ENCODE measurements around the gene TEX2. TPM values are rescaled to one million over a fixed set of nuclear protein-coding genes. Genes with fewer than 3 reads are reported as not detected.

TEX2 gene
- total RNA-seq, 2 experiments from 2014 or later, result 14.0 to 14.5 TPM

GRCh38 chr17:64131606-64132270 lies 131.3 kb downstream of the TEX2 start:
- Mint-ChIP-seq H3K9me3 (no peaks in the 10 kb centered on the region), H3K36me3 (ENCODE audit: low read depth) (peaks cover 10% of the 10 kb centered on the region), H3K4me1 (ENCODE audit: low read depth) (peaks cover 34% of the 10 kb centered on the region), H3K27ac (peak overlapping the region; percentile 97), H3K4me3 (peak overlapping the region; percentile 74), H3K27me3 (no peaks in the 10 kb centered on the region)
- no peak for DNase-seq
- intact Hi-C loops (cut with micrococcal nuclease), result loop anchor here (5.0 kb wide), 2 partner anchors 69 to 214 kb away; partner anchors contain the start of gene GH1
- CTCF ChIA-PET, result interaction anchor here (0.7 to 12.9 kb wide), 21 partner anchors 10 to 228 kb away, joined by 3 to 419 read pairs (median 9); partner anchors contain the start of genes CSHL1 and GH1
- TF ChIP-seq CTCF (IDR thresholded peaks at IDR 0.05), result no peak
- no peak for ATAC-seq
- POLR2A ChIA-PET, result interaction anchor here (0.9 to 6.8 kb wide), 5 partner anchors 12 to 112 kb away, joined by 3 to 83 read pairs (median 10); partner anchors contain the start of gene ICAM2

- ATAC-seq (peak; percentile 43), DNase-seq (peak; percentile 83)
- Mint-ChIP-seq H3K4me1 (ENCODE audit: low read depth) (peaks cover 40% of the 10 kb centered on the region), H3K27me3 (no peaks in the 10 kb centered on the region), H3K27ac (peak overlapping the region; percentile 97), H3K9me3 (no peaks in the 10 kb centered on the region), H3K4me3 (peak overlapping the region; percentile 74), H3K36me3 (ENCODE audit: low read depth) (peaks cover 10% of the 10 kb centered on the region)
- ChIA-PET POLR2A (interaction anchor here (0.6 to 6.8 kb wide), 13 partner anchors 10 to 219 kb away, joined by 3 to 83 read pairs (median 6); partner anchors contain the start of genes CSHL1 and ICAM2), CTCF (interaction anchor here (0.6 to 12.9 kb wide), 11 partner anchors 9 to 227 kb away, joined by 3 to 419 read pairs (median 8); partner anchors contain the start of gene GH1)
- intact Hi-C loops (cut with micrococcal nuclease), result loop anchor here (5.0 kb wide), 2 partner anchors 68 to 213 kb away; partner anchors contain the start of gene GH1
- no peak for TF ChIP-seq CTCF (IDR thresholded peaks at IDR 0.05)
These were observed 132.5 kb downstream of the TEX2 start for GRCh38 chr17:64130559-64131001.

GRCh38 chr17:64129765-64130558 lies 133.1 kb downstream of the TEX2 start, which contains the start of gene ERN1:
TSS of gene ERN1 (minus strand) at chr17:64130144. CDS start at chr17:64130029, 115 bp downstream.
- ATAC-seq (peak; percentile 89), DNase-seq (peak; percentile 92)
- peaks cover 12% of the 10 kb centered on the region for H3K36me3 Mint-ChIP-seq (ENCODE audit: low read depth)
- CTCF ChIA-PET, result interaction anchor here (1.4 to 12.9 kb wide), 8 partner anchors 8 to 226 kb away, joined by 3 to 419 read pairs (median 24); partner anchors contain the start of gene GH1
- no peaks in the 10 kb centered on the region for H3K9me3 Mint-ChIP-seq
- intact Hi-C loops (cut with micrococcal nuclease), result loop anchor here (5.0 kb wide), 2 partner anchors 68 to 213 kb away; partner anchors contain the start of gene GH1
- TF ChIP-seq CTCF (IDR thresholded peaks at IDR 0.05), result no peak
- POLR2A ChIA-PET, result interaction anchor here (0.6 to 6.8 kb wide), 21 partner anchors 9 to 218 kb away, joined by 3 to 83 read pairs (median 4); partner anchors contain the start of genes CSHL1 and ICAM2
- peak within 1 kb of the TSS; percentile 97 for H3K27ac Mint-ChIP-seq
- peak within 1 kb of the TSS; percentile 93 for H3K4me3 Mint-ChIP-seq
- H3K27me3 Mint-ChIP-seq, result no peaks in the 10 kb centered on the region
- H3K4me1 Mint-ChIP-seq (ENCODE audit: low read depth), result peaks cover 40% of the 10 kb centered on the region

- no peak for TF ChIP-seq CTCF (IDR thresholded peaks at IDR 0.05)
- ChIA-PET POLR2A (interaction anchor here (0.6 to 6.8 kb wide), 17 partner anchors 8 to 210 kb away, joined by 3 to 83 read pairs (median 6); partner anchors contain the start of gene ICAM2), CTCF (interaction anchor here (1.8 to 12.9 kb wide), 4 partner anchors 48 to 107 kb away, joined by 4 to 419 read pairs (median 138); no protein-coding TSS in a partner anchor)
- Mint-ChIP-seq H3K9me3 (no peaks in the 10 kb centered on the region), H3K36me3 (ENCODE audit: low read depth) (peaks cover 16% of the 10 kb centered on the region), H3K27ac (peak overlapping the region; percentile 74), H3K4me3 (peak overlapping the region; percentile 93), H3K4me1 (ENCODE audit: low read depth) (peaks cover 45% of the 10 kb centered on the region), H3K27me3 (no peaks in the 10 kb centered on the region)
- ATAC-seq (no peak), DNase-seq (no peak)
- intact Hi-C loops (cut with micrococcal nuclease), result no loop called here
These were observed 133.6 kb downstream of the TEX2 start for GRCh38 chr17:64129515-64129764.
